Heart right ventricle (tissue), 16 donors: Measurements from ENCODE around the gene UNC13C. TPM values are rescaled to one million over a fixed set of nuclear protein-coding genes. Genes with fewer than 3 reads are reported as not detected.

ENCODE experiments used
- ATAC-seq, 8 donors: fragments of 200-7000 bp; cut with Tn5 transposase; one replicate each; pipeline ENCODE4 v1.9.1; 2020; ENCODE audit warnings: mild to moderate bottlenecking in 8 of 8, moderate library complexity in 8 of 8, moderate number of reproducible peaks in 1 of 8
- DNase-seq, 2 donors: peaks; one replicate each; pipeline ENCODE4 v3.0.0-alpha.2; 2020
- H3K27ac ChIP-seq, 10 donors: fragments of 200-600 bp; sonication (generic) in 2 of 10; one replicate each; pipeline versions ENCODE4 v1.5.0 to v1.8.0; 2020 to 2022; ENCODE audit warnings: mild to moderate bottlenecking in 3 of 10
- H3K27me3 ChIP-seq, 7 donors: fragments of 200-600 bp; one replicate each; pipeline ENCODE4 v1.8.0; 2021 to 2022; ENCODE audit warnings: mild to moderate bottlenecking in 2 of 7
- H3K36me3 ChIP-seq, 9 donors: fragments of 200-600 bp; sonication (generic) in 1 of 9; one replicate each; pipeline versions ENCODE4 v1.5.0 to v1.8.0; 2020 to 2022; ENCODE audit warnings: mild to moderate bottlenecking in 2 of 9
- H3K4me1 ChIP-seq, 9 donors: fragments of 200-600 bp; sonication (generic) in 1 of 9; one replicate each; pipeline versions ENCODE4 v1.5.0 to v1.8.0; 2020 to 2022; ENCODE audit warnings: mild to moderate bottlenecking in 4 of 9
- H3K4me3 ChIP-seq, 10 donors: fragments of 200-600 bp; sonication (generic) in 2 of 10; one replicate each; pipeline versions ENCODE4 v1.5.0 to v1.8.0; 2020 to 2022; ENCODE audit warnings: mild to moderate bottlenecking in 7 of 10, moderate library complexity in 2 of 10
- H3K9me3 ChIP-seq, 11 donors: fragments of 200-600 bp in 10 of 11; sonication (generic) in 2 of 11; one replicate each; pipeline versions ENCODE4 v1.5.0 to v1.8.0; 2013 to 2022; ENCODE audit warnings: mild to moderate bottlenecking in 2 of 11, control low read depth in 1 of 11, moderate library complexity in 1 of 11
- WGBS, 2 donors: extraction: QIAGEN DNeasy Blood & Tissue Kit; methylation state at CpG; one replicate each; pipeline ENCODE4 v1.1.7; 2013; ENCODE audit warnings: inconsistent platforms in 1 of 2; 5-methylcytosine and 5-hydroxymethylcytosine counted together
- intact Hi-C, 10 donors: fragments of 100-400 bp; cut with DNase I; formaldehyde crosslinking; loops; one replicate each; pipeline versions ENCODE4 v1.11.1 to v1.14.2; 2022
- polyA plus RNA-seq, 2 donors: library from polyadenylated mRNA; stranded (reverse); fragments of 200-250 nt; gene quantifications; one replicate each; pipeline ENCODE4 v1.2.3, GENCODE V29; 2013
- total RNA-seq, 10 donors: library from RNA; stranded (reverse); fragmentation: NEBNext Ultra II Directional in 3 of 10; extraction: Animal tissue kit (Norgen Biotek cat#: 25700) in 3 of 10; gene quantifications; one replicate each; pipeline versions ENCODE4 v1.2.1 to v1.2.4, GENCODE V29; 2021 to 2023
- TF ChIP-seq, protein P1 (sequence below), 9 donors: fragments of 200-600 bp; sonication (generic) in 2 of 9; IDR thresholded peaks; one replicate each; pipeline versions ENCODE4 v1.5.0 to v1.8.0; 2021 to 2022; ENCODE audit warnings: antibody characterized with exemption in 9 of 9, mild to moderate bottlenecking in 5 of 9, moderate library complexity in 1 of 9
- donor health status: Arrhythmogenic right ventricular cardiomyopathy.
- donor health status: ischemic (EF 13 %, LVEDD 7.1; RV severe dilation, severe dysfunction).
- donor health status: healthy with polysubstance abuse.
- donor health status: DM: no; HTN: yes; CAD: no.
- donor health status: DM: no; HTN: no; CAD: no.
- donor health status: ischemic (EF 25% LVEDD 6.9; RV normal size, moderate dysfunction).
- donor health status: ischemic (EF 25% LVEDD 5.7; RV mildly dilated, moderate dysfunction).
- donor health status: healthy.
- donor health status: DM: yes; HTN: yes; CAD: no.
- donor health status: Ischemic cardiomyopathy.
- donor health status: ischemic (EF 35%, LVEDD 5.7; RV mildly dilated, moderate dysfunction).
- donor health status: nonischemic (EF 11% LVEDD 7.7; RV severe dilation, severe dysfunction).
- donor health status: DM: yes; HTN: yes; CAD: no.
- donor health status: PGD.
- donor health status: ischemic (EF 29% LVEDD 5.4; RV normal size, mild dysfunction).
- donor health status: nonischemic (EF 23%, LVEDD 6.1; RV moderate dilation, normal function).

UNC13C gene
- total and polyA plus RNA-seq, 12 donors, result 0.04 to 0.85 (median 0.19) TPM; not detected in 5

DNA sequence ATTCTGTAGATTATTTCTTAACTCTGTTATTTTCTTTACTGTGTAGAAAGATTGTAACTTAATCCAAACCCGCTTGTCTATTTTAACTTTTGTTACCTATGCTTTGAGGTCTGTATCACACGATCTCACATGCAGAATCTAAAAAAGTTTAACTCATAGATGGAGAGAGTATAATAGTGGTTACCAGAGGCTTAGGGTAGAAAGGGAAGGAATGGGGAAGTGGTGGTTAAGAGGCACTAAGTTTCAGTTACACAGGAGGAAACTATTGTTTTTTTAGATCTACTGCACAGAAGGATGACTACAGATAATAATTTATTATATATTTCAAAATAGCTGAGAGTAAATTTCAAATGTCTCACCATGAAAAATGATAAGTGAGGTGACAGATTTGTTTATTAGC lies 703.3 kb downstream of the UNC13C start:
- no peak overlapping the region for H3K4me3 ChIP-seq
- 67 to 86% methylated on average over 2 of the region's 2 CpGs for WGBS, 2 donors
- H3K27me3 ChIP-seq, result no peaks in the 10 kb centered on the region
- DNase-seq (no peak), ATAC-seq (no peak)
- intact Hi-C loops, result no loop called here
- no peaks in the 10 kb centered on the region for H3K9me3 ChIP-seq
- TF ChIP-seq, protein P1, sequence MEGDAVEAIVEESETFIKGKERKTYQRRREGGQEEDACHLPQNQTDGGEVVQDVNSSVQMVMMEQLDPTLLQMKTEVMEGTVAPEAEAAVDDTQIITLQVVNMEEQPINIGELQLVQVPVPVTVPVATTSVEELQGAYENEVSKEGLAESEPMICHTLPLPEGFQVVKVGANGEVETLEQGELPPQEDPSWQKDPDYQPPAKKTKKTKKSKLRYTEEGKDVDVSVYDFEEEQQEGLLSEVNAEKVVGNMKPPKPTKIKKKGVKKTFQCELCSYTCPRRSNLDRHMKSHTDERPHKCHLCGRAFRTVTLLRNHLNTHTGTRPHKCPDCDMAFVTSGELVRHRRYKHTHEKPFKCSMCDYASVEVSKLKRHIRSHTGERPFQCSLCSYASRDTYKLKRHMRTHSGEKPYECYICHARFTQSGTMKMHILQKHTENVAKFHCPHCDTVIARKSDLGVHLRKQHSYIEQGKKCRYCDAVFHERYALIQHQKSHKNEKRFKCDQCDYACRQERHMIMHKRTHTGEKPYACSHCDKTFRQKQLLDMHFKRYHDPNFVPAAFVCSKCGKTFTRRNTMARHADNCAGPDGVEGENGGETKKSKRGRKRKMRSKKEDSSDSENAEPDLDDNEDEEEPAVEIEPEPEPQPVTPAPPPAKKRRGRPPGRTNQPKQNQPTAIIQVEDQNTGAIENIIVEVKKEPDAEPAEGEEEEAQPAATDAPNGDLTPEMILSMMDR (IDR thresholded peaks at IDR 0.05), result no peak
- no peaks in the 10 kb centered on the region for H3K36me3 ChIP-seq
- H3K27ac ChIP-seq, result no peak overlapping the region
- H3K4me1 ChIP-seq, result no peaks in the 10 kb centered on the region

Other genes with a start within 250 kb of the UNC13C start
- gene WDR72, start 218.8 kb upstream of the UNC13C start, total RNA-seq, result under 1 TPM in 1 of 10 donors, not detected in 9; 0.09 TPM
- gene WDR72, start 218.8 kb upstream of the UNC13C start, polyA plus RNA-seq, result not detected